Fibroblast of gingiva (primary cell): Measurements from ENCODE around the gene SCN4A.

Experiments used
- DNase-seq: peaks from one replicate; pipeline ENCODE4 v3.0.0-alpha.2; 2011; ENCODE audit warnings: low read depth

SCN4A gene

DNA sequence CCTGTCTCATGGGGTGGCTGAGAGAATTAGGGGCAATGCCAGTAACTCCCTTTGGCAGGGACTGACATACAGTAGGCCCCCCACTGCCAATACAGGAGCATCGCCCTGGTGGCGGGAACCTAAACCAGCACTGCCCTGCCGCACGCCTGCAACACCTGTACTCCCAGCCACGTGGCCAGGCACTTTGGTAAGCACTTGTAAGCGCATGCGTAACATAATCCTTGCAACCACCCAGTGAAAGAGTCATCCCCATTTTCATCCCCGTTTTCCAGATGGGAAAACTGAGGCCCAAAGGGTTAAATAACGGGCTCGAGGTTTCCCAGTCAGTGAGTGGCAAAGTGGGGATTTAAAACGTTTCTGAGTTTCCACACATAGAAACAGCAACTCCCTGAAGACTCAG lies 17.5 kb downstream of the SCN4A start:
- no peak for DNase-seq

DNA sequence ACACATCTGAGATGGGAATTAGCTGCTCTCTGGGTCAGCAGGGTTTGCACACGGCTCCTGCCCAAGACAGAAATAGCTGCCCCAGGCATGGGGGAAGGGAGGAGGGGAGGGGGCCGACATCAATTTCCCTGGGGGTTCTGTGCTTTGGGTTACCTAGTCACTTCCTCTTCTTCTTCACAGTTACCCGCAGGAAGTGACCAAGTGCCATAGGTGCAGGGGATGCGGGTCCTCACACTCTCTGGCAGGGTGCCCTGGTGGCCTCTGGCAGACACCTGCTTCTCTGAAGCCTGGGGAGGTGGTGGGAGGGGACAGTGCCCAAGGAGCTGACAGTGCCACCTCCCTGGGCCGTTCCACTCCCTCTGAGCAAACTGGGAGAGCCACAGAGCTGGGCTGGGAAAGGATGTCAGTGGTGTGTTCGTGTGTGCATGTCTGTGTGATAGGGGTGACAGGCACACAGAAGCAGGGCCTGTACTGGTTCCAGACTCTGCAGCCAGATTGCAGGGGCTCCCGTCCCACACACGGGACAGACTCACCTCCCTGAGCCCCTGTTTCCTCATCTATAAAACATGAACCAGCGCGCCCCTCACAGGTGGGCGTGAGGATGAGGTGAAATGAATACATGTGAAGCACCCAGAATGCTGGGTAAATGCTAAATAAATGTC lies 18.2 kb downstream of the SCN4A start:
- DNase-seq = no peak

- DNase-seq = no peak
Observed at GRCh38 chr17:63950940-63951907, 21.5 kb downstream of the SCN4A start.

DNA sequence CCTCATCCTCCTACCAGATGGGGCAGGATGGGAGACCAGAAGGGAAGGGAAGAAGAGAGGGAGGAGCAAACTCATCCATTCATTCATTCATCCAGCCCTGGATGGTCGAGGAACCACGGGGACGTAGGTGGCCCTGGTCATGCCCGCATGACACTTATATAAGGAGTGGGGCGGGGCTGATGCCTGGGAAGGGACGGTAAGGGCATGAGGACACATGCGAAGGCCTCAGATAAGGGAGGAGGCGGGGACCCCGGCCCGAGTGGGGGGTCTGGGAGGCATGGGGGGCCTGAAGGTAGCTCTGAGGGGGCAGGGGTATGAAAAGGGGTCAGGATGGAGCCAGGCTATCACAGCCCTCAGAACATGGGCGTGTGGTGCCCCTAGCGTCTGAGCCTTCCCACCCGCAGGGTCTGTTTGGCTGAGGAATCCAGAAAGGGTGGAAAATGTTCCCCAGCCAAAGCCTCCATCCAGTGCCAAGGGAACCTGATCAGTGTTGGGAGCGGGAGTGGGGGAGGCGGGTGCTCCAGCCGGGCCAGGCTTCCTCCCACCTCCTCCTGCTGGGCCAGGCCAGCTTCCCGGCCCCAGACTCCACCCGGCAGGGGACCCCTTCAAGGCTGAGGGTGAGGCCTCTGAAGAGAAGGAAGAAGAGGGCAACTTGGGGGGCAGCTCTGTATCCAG lies 23.0 kb downstream of the SCN4A start:
- DNase-seq = no peak

DNA sequence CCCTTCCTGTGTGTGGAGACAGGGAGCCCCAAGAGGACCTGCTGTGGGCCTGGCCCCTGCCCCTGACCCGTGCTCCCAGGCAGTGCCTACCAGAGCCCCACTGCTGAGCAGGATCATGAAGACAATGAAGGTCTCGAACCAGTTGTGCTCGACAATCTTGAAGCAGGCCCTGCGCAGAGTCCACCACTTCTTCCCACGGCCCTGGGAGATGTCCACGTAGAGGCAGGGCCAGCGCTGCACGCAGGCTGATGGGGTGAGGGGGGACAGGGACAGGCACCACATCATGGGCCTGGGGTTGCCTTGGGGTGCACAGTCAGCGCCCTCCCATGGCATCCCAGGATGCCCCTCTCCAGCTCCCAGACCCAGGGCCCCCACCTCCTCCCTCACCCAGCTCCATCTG lies 24.2 kb downstream of the SCN4A start:
- DNase-seq = no peak

- no peak for DNase-seq
Observed at GRCh38 chr17:63947711-63948330, 24.9 kb downstream of the SCN4A start.

DNA sequence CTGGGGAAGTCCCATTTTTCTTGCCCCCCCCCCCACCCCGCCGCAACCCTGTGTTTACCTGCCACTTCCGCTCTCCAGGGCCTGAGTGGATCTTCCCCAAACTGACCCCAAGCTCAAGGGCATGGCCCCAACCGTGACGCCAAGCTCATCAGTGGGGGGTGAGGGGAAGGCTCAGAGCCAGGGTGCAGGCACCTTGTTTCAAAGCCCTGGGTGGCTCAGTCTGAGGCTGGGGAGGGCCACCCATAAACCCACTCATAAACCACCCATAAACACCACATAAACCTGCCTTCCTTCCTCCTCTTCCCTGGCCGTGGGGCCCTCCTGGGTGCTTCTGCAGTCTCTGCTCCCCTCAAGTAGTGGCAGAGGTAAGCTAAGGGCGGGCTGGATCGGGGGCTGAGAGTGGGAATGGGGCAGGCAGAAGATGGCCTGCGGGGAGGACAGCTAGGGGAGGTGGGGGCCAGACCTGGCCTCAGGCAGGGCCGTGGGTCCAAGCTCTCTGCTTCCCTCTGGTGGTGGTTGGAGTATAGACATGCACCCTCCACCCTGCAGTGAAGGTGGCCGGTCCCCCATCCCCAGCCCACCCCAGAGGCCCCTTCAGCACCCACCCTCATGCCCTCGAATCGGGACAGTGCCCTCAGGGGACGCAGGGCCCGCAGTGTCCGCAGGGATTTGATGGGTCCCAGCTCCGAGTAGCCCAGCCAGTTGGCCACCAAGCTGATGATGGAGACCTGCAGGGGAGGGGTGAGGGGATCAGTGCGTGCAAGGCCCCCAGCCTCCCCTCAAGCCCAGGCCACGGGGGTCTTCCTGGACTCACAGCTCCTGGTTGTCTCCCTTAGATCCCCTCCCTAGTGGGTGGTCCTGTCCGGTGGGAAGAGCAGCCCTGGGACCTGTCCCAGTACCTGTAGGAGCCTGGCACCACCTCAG lies 26.0 kb downstream of the SCN4A start:
- DNase-seq = no peak

DNA sequence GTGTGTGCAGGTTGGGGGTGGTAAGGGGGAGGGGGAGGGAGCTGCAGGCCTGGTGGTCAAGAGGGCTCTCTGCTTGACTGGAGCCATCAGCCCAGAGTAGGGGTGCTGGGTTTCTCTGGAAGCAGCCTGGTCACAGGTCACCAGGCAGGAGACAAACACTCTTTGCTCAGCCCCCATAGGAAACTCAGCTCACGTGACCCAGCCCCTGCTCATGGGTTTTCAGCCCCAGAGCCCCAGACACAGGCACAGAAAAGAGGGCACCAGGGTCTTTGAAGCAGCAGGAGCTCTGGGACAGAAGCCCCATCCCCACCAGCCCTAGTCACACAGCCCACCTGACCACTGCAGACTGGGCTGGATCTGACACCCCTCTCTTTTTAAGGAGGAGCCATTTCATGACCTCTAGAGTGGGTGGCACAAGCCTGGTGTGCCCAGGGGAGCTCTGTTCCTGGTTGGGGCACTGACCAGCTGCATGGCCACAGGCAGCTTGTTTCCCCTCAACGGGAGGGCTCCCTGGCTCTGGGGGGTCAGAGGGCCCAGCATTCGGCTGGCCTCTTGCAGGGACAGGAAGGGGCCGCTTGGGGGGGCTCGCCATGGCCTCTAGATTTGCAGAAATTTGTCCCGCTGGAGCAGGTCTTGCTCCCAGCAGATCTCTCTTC lies 26.8 kb downstream of the SCN4A start:
- DNase-seq = no peak

DNA sequence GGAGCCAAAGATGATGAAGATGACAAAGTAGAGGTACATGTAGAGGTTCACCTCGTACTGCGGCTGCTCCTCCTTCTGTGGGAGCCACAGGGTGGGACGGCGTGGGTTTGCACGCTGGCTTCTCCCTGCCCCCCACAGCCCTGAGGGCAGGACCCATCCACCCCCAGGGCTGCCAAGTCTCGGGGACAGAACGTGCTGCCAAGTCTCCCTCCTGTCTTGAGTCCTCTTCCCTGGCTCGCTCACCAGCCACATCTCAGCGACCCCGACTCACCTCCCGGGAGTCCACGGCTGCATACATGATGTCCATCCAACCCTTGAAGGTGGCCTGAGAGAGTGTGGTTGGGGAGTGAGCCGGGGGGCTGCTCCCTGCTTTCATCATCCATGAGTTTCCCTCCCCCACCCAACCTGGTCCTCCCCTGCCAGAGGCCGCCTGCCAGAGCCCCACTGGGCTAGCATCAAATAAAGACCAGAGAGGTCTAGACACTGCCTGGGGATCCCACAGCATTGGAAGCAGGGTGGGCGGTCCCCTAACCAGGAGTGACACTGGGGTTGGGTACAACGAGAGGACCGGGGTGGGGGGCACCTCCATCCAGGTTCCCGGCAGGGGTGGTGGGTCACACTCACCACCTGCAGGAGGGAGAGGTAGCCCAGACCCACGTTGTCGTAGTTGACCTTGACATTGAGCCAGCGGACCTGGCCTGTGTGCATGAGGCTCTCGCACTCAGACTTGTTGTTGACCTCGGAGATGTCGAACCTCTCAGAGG lies 27.8 kb downstream of the SCN4A start:
- no peak for DNase-seq

GRCh38 chr17:63943745-63944144 lies 29.0 kb downstream of the SCN4A start:
- no peak for DNase-seq

DNA sequence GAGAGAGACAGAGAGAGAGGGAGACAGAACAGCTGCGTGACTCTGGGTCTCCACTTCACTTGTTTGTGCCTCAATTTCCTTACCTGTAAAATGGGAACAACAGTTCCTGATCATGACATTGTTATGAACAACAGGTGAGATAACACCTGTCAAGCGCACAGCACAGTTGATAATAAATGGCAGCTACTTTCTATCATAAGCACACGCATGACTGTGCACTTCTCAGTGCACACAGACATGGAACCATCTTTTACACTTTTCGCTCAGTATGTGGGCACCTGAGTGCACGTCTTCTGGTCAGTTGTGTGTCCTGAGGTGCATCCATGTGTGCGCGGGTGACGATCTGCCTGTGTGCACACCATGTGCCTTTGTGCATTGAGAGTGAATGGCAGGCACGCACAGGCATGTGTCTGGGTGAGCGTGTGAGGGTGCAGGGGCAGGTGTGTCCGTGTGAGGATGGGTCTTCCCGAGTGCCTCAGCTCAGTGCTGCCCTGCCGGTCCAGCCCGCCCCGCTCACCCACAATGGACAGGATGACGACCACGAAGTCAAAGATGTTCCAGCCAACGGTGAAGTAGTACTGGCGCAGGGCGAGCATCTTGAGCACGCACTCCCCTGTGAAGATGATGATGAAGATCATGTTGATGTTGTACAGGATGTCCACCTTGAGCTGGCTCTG lies 30.3 kb downstream of the SCN4A start:
- no peak for DNase-seq

DNA sequence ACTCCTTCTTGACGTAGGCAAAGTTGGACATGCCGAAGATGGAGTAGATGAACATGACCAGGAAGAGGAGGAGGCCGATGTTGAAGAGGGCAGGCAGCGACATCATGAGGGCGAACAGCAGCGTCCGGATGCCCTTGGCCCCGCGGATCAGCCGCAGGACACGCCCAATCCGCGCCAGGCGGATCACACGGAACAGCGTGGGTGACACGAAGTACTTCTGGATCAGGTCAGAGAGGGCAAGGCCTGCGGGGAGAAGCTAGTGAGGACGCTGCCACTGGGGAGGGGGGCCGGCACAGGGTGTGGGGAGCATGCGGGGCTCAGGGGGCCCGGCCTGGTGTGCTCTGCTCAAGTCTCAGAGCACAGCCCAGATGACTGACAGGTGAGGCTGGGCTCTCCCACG lies 31.0 kb downstream of the SCN4A start:
- DNase-seq = no peak

DNA sequence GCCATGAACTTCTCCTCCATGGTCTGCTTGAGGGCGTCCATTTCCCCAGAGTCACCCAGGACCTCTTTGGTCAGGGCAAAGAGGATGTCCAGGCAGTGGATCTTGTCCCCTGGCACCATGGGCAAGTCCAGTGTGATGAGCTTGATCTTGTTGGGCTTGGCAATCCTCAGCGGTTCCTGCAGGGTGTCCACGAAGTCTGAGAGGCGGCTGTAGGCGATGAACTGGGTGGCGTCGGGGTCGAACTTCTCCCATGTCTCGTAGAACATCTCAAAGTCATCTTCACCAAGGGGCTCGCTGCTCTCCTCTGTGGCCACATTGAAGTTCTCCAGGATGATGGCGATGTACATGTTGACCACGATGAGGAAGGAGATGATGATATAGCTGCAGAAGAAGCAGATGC lies 31.6 kb downstream of the SCN4A start:
- DNase-seq = no peak

DNA sequence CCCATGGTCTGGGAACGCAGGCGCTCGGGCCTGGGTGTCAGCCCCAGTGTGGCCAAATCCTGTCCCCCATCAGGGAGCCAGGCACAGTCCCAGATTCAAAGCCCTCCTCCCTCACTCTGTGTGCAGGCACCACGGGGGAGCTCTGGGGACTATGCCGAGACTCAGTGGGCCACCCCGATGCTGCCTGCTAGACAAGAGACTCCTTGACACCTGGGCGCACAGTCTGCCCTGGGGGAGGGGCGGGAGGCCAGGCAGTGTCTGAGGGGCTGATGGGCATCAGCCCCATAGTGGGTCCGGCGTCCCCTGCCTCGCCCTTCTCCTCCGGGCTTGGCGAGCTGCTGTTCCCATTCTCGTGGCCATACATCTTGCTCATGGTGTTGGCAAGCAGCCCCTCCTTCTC lies 32.1 kb downstream of the SCN4A start:
- DNase-seq = no peak

GRCh38 chr17:63939884-63940283 lies 32.8 kb downstream of the SCN4A start:
- no peak for DNase-seq

DNA sequence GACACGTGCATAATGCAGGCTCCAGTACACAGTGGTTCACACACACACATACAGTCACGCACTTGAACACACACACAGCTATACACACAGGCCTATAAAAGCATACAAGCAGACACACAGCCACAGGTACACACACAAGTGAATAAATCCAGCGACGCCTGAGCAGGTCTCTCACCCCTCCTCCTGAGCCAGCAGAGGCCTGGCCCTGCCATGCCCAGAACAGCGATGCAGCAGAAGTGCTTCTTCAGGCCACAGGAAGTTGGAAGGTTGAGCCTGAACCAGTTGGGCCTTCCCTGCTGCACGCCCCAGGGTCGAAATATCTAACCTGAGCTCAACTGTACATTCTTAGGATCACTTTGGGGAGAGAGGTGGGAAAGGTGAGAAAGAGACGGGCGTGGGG lies 33.3 kb downstream of the SCN4A start:
- DNase-seq = no peak

GRCh38 chr17:63937920-63938319 lies 34.8 kb downstream of the SCN4A start:
- DNase-seq = no peak

- DNase-seq = no peak
Observed at GRCh38 chr17:63937319-63937718, 35.4 kb downstream of the SCN4A start.
